ENCODE data around the gene CDH13.

DNA sequence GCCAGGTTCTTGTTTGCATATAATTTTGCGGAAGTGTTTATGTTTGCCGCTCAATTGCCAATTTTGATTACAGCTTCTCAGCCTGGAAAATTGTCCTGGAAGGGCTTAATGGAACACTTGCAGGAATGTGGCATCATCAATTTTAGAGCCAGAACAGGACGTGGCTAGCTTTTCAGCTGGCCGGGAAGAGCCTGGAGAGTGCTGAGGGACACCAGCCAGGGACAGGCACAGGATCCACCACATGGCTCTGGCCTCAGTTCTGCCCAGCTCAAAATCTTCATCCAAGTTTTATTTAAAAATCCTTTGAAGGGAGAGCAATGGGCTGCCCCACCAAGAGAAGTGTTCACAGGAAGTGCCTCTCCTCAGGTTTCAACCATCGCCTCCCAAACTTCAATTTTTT is 893.8 kb downstream of the CDH13 start:
- TF ChIP-seq ZFX (IDR thresholded peaks at IDR 0.05) (no peak), CTCF (conservative IDR thresholded peaks at IDR 0.05) (no peak)
